ENCODE data around the gene SORCS2.

SORCS2 gene

DNA sequence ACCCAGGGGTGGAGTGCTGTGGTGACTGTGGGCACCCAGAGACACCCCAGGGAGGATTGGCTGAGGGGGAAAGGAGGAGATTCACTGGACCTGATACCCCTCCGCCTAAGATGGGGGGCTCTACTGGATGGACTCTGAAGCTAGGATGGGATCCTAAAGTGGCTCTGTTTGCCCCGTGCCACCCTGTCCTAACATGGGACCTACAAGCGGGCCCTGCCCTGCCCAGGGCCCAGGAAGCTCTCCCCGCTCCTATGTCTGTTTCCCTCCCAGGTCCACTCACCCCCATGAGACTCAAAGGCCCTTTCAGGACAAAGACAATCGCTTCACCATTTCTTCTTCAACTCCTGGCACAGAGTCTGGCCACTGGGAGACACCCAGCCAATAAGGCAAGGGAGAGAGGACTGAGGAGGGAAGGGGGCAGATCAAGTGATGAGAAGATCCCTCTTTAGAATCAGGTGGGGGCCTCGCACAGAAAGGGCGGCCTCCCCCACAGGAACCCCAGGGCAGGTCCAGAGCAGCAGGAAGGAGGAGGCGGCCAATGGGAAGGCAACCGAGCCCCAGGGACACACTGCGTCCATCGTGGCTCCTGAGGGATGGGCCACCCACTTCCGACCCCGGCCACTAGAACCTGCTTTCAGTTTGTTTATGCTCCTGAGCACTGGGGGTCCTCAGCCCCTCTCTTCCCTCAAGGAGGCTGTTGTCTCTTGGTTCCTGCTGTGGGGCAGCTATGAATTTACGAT lies 592.0 kb downstream of the SORCS2 start:
- DNase-seq (ENCODE audit: low read depth in 1 of 2, low spot score in 1 of 2), result no peak
- no peak for TF ChIP-seq JUND (IDR thresholded peaks at IDR 0.05; ENCODE audit: low read depth)
- in situ Hi-C loops (cut with HindIII; ENCODE audit: low pct_unique_long_range_greater_than_20kb, low sequenced_read_pairs), result no loop called here

DNA sequence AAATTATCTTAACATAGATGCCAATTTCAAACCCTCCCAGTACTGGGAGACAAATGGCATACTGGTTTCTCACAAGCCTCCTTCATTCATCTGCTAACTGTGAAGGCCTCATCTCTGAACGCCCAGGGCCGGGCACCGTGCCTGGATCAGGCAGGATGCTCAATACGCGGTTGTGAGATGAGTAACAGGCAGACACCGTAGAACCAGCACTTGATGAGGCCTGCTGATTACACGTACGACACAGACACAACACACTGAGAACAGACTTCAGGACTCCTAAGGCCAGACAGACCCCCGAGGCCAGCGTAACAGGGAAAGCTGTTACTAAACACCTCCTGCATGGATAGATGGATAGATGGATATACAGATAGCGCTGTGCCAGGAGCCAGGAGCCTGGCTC lies 592.7 kb downstream of the SORCS2 start:
- in situ Hi-C loops (cut with HindIII; ENCODE audit: low pct_unique_long_range_greater_than_20kb, low sequenced_read_pairs), result no loop called here
- no peak for TF ChIP-seq JUND (IDR thresholded peaks at IDR 0.05; ENCODE audit: low read depth)
- DNase-seq (ENCODE audit: low read depth in 1 of 2, low spot score in 1 of 2), result no peak

DNA sequence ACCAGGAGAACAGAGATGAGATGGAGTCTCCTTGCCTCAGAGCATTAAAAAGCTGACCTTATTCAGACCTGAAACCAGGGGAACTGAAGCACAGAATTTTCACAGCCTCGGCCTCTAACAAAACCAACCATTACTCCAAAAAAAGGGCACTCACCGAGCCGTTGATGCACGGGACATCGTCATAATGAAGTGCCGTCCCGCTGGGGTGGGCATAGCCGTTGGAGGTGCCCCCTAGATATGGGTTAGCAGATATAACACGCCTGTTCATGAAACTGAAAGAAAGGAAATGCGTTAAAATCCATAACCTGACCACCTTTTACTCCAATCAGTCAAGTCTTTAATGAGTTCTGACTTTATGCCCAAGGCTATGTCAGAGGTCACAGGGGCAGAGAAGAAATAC lies 593.7 kb downstream of the SORCS2 start:
- in situ Hi-C loops (cut with HindIII; ENCODE audit: low pct_unique_long_range_greater_than_20kb, low sequenced_read_pairs), result no loop called here
- no peak for DNase-seq (ENCODE audit: low read depth in 1 of 2, low spot score in 1 of 2)
- TF ChIP-seq JUND (IDR thresholded peaks at IDR 0.05; ENCODE audit: low read depth), result no peak

DNA sequence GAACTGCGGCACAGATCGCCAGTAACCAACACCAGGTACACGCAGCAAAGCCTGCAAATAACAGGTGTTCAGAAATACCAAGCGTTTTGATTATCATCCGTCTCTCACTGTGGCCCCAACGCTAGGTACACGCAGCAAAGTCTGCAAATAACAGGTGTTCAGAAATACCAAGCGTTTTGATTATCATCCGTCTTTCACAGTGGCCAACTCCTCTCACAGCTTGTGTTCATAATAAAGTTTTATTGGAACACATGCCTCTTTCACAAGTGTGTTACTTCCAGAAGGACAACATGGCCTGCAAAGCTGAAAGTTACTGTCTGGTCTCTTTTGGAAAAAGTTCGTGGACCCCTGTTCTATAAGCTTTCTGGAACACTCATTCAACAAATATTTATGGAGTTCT lies 594.2 kb downstream of the SORCS2 start:
- in situ Hi-C loops (cut with HindIII; ENCODE audit: low pct_unique_long_range_greater_than_20kb, low sequenced_read_pairs), result no loop called here
- no peak for TF ChIP-seq JUND (IDR thresholded peaks at IDR 0.05; ENCODE audit: low read depth)

DNA sequence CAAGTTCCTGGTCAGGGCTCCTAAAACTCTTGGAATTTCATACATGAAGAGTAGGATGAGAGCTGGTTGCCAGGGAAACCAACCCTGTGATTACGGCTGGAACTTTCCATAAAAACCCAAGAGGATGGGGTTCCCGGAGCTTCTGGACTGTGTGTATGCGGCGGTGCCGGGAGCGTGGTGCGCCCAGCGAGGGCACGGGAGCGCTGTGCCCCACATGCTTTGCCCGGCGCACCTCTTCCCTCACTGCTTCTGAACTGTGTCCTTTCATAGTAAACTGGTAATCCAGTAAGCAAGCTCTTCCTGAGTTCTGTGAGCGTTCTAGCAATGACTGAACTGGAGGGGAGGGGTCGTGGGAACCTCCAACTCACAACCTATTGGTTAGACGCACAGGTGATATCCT lies 594.7 kb downstream of the SORCS2 start:
- no peak for TF ChIP-seq JUND (IDR thresholded peaks at IDR 0.05; ENCODE audit: low read depth)
- in situ Hi-C loops (cut with HindIII; ENCODE audit: low pct_unique_long_range_greater_than_20kb, low sequenced_read_pairs), result no loop called here

More for the DNA sequence above, 594.2 kb downstream of the SORCS2 start:
- no peak for DNase-seq (ENCODE audit: low read depth in 1 of 2, low spot score in 1 of 2)

DNA sequence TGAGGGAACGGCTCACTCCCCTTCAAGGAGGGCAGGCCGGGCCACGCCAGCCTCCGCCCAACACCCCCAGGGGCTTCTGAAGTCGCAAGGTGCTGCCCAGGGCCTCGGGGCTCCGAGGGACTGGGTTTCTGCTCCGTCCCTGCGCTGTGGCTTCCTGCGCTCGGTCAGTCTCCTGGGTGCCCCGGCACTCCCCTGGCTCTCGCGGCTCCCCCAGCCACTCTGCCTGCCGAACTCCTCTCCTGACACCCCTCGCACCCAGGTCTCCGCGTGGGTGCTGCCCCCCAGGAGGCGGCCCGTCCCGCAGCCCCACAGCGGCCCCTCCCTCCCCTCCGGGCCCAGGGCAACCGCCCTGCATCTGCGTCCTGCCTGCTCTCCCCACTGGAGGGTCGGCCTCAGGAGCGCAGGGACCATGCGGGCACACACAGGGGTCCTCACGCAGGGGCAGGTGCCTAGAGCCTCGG lies 595.4 kb downstream of the SORCS2 start:
- in situ Hi-C loops (cut with HindIII; ENCODE audit: low pct_unique_long_range_greater_than_20kb, low sequenced_read_pairs), result no loop called here
- no peak for TF ChIP-seq JUND (IDR thresholded peaks at IDR 0.05; ENCODE audit: low read depth)
- DNase-seq (ENCODE audit: low read depth in 1 of 2, low spot score in 1 of 2), result no peak

More for the DNA sequence above, 594.7 kb downstream of the SORCS2 start:
- DNase-seq (ENCODE audit: low read depth in 1 of 2, low spot score in 1 of 2), result no peak

DNA sequence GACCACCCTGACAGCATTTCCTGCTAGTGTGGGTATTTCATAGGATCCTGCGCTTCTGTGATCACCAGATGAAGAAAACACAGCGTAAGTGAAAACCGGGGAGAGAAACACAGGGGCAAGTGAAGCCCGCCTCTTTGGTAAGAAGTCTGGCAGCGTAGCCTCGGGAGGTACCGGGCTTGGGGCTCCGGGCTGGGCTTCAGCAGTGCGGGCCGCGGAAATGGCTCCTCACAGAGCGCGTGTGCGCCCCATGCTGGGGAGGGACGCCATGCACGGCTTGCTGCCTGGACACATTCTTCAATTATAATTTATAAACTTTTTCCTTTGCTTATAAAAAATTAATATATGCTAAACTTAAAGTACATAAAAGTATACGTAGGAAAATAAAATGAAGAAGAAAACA lies 595.9 kb downstream of the SORCS2 start:
- no peak for DNase-seq (ENCODE audit: low read depth in 1 of 2, low spot score in 1 of 2)
- in situ Hi-C loops (cut with HindIII; ENCODE audit: low pct_unique_long_range_greater_than_20kb, low sequenced_read_pairs), result no loop called here
- TF ChIP-seq JUND (IDR thresholded peaks at IDR 0.05; ENCODE audit: low read depth), result no peak

DNA sequence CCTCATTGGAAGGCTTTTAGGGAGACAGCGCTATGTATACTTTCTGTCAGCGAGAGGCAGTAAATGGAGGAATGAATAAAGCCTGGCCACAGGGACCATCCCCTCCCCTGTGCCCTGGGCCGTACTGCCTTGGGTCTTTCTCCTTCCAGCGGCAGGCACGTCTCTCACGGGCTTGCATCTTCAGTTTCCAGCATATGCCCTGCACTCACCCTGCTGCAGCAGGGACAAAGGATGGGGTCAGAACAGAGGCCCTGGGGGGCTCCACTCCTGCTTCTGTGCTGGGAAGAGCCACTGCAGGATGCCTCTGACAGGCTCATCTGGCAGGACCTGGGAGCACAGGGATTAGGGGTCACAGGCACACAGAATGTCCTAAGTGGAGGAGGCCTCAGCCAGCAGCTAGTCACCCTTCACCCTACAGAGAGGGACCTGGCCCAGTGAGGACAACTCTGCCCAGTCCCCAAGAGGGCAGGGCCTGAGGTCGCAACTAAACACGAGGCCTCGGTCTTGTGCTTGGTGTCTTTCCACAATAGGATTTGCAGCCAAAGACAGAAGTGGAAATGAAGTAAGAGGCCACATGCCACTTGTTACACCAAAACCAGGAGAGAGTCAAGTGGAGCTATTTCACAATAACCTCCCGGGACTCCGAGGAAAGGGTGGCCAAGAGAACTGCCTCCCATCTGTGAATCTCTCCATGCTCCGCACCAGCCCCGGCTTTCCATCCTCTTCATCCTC lies 596.5 kb downstream of the SORCS2 start:
- no peak for TF ChIP-seq JUND (IDR thresholded peaks at IDR 0.05; ENCODE audit: low read depth)
- DNase-seq (ENCODE audit: low read depth in 1 of 2, low spot score in 1 of 2), result no peak
- in situ Hi-C loops (cut with HindIII; ENCODE audit: low pct_unique_long_range_greater_than_20kb, low sequenced_read_pairs), result no loop called here

DNA sequence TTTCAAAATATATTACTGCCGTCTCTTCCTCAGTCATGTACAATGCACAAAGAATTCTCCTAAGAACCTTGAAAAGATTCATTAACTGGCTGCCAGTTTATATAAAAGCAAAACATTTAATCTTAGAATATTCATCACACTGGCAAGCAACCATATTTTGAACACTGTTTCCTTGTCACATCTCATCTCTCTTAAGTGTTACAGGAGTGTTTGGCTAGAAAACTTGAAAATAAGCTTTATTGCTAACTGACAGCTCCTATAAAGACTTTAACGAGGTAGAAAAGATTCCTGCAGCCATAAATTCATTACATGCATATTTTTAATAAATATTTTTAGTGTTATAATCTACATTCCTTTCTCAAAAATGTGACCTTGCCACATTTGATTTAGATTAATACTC lies 597.7 kb downstream of the SORCS2 start:
- TF ChIP-seq JUND (IDR thresholded peaks at IDR 0.05; ENCODE audit: low read depth), result no peak
- no peak for DNase-seq (ENCODE audit: low read depth in 1 of 2, low spot score in 1 of 2)
- in situ Hi-C loops (cut with HindIII; ENCODE audit: low pct_unique_long_range_greater_than_20kb, low sequenced_read_pairs), result no loop called here

DNA sequence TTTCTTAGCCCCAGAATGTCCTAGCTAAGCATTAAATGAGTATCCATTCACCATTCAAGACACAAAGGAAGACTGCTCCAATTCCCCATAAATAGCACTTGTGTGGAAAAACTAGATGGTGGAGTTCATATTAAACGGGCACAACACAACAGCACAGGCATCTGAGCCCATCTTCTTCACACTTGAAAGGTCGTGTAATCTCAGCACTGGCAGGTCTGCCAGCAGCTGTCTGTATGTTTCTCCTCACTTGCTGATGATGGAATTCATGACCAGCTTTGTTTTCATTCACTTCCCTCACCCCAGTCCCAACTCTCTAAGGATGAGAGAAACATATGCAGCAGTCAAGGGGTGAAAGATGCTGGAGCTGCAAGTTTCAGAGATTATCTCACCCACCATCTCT lies 598.7 kb downstream of the SORCS2 start:
- DNase-seq (ENCODE audit: low read depth in 1 of 2, low spot score in 1 of 2), result no peak
- no peak for TF ChIP-seq JUND (IDR thresholded peaks at IDR 0.05; ENCODE audit: low read depth)
- in situ Hi-C loops (cut with HindIII; ENCODE audit: low pct_unique_long_range_greater_than_20kb, low sequenced_read_pairs), result no loop called here

Data from T47D (cell line).